ENCODE data around the gene ADAM15. TPM values are rescaled to one million over a fixed set of nuclear protein-coding genes. Genes with fewer than 3 reads are reported as not detected.
A peak's percentile ranks its signal among the peaks of the same experiment; 100 is the strongest.

Gene ADAM15
- polyA plus RNA-seq, 3 donors: 44.5 to 202 (median 74.3) TPM

DNA sequence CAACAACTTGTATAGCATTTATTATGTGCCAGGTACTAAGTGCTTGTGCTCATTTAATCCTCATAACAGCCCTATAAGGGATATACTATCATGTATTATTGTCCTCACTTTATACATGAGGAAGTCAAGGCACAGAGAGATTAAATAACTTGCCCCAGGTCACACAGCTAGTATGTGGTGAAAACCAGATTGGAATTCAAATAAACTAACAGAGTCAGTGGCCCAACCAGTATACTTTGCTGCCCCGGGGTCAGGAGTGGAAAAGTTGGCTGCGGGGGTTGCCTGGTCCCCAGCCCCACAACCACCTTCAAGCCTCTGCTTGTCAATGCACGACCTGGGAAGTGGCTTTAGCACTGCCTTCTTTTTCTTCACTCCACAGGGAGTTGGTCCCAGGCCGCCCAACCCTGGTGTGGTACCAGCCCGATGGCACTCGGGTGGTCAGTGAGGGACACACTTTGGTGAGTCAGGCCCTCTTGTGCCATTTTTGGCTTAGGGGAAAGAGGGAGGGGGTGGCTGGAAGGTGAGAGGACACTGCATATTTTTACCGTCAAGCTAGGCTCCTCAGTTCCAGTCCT is 2.5 kb downstream of the ADAM15 start:
- Histone ChIP-seq H4K20me1 (ENCODE audit: insufficient read depth, low read length) (peaks cover 62% of the 10 kb centered on the region), H3K79me2 (ENCODE audit: insufficient read depth, low read length) (peaks cover 25% of the 10 kb centered on the region), H2AFZ (ENCODE audit: insufficient read depth, low read depth, low read length, poor library complexity, severe bottlenecking) (no peak overlapping the region), H3K4me1 (ENCODE audit: control insufficient read depth in 1 of 2, insufficient read depth in 2 of 2, low read length in 2 of 2) (peaks cover 28 to 42% of the 10 kb centered on the region in 2 donors), H3K9ac (ENCODE audit: insufficient read depth, low read length, poor library complexity, severe bottlenecking) (peak overlapping the region; percentile 30), H3K27me3 (ENCODE audit: control insufficient read depth in 2 of 2, insufficient read depth in 2 of 2, low read length in 2 of 2) (no peaks in the 10 kb centered on the region), H3K4me2 (replicated peaks; ENCODE audit: extremely low read depth, low read length, poor library complexity, severe bottlenecking) (peak overlapping the region; percentile 100), H3K36me3 (replicated peaks in 1 of 2; ENCODE audit: control insufficient read depth in 1 of 2, insufficient read depth in 2 of 2, low read length in 2 of 2) (peaks cover 49 to 50% of the 10 kb centered on the region in 2 donors), H3K4me3 (replicated peaks in 1 of 3; ENCODE audit: low read depth in 2 of 3, low read length in 3 of 3) (peak overlapping the region in 1 of 3 experiments; percentile 96), H3K27ac (ENCODE audit: low read depth in 1 of 2, low read length in 2 of 2) (peak overlapping the region in 1 of 2 donors; percentile 47), H3K9me3 (replicated peaks in 1 of 2; ENCODE audit: control insufficient read depth in 1 of 2, insufficient read depth in 1 of 2, low read length in 2 of 2) (no peaks in the 10 kb centered on the region)
- Mint-ChIP-seq H3K27ac (peak overlapping the region in 1 of 7 donors; percentile 54), H3K4me3 (no peak overlapping the region), H3K36me3 (peaks cover 45 to 47% of the 10 kb centered on the region in 2 donors), H3K4me1 (peaks cover 26% of the 10 kb centered on the region), H3K27me3 (ENCODE audit: low read depth in 3 of 3) (peaks cover 0 to 2% (median 0%) of the 10 kb centered on the region in 3 donors), H3K9me3 (no peaks in the 10 kb centered on the region)
- WGBS (ENCODE audit: insufficient coverage): 95% methylated on average over 7 of the region's 7 CpGs
- TF ChIP-seq, protein P1, sequence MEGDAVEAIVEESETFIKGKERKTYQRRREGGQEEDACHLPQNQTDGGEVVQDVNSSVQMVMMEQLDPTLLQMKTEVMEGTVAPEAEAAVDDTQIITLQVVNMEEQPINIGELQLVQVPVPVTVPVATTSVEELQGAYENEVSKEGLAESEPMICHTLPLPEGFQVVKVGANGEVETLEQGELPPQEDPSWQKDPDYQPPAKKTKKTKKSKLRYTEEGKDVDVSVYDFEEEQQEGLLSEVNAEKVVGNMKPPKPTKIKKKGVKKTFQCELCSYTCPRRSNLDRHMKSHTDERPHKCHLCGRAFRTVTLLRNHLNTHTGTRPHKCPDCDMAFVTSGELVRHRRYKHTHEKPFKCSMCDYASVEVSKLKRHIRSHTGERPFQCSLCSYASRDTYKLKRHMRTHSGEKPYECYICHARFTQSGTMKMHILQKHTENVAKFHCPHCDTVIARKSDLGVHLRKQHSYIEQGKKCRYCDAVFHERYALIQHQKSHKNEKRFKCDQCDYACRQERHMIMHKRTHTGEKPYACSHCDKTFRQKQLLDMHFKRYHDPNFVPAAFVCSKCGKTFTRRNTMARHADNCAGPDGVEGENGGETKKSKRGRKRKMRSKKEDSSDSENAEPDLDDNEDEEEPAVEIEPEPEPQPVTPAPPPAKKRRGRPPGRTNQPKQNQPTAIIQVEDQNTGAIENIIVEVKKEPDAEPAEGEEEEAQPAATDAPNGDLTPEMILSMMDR (IDR thresholded peaks at IDR 0.05): no peak
- no peak for DNase-seq
- intact Hi-C loops (cut with micrococcal nuclease): loop anchor here (5.0 kb wide), 3 partner anchors 34 to 51 kb away; partner anchors contain the start of gene ZBTB7B (in 1 of the 2)

DNA sequence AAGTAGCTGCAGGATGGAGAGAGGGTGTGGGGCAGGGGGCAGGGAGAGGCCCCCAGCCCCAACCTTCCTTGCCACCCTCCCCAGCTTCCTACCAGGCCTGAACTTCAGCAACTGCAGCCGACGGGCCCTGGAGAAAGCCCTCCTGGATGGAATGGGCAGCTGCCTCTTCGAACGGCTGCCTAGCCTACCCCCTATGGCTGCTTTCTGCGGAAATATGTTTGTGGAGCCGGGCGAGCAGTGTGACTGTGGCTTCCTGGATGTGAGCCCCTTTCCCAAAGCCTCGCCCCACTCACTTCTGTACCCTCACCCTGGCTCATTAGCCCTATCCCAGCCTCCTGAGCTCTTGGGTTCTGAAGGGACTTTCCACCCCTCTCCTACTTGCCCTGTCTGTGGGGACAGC is 6.0 kb downstream of the ADAM15 start:
- TF ChIP-seq, protein P1 (IDR thresholded peaks at IDR 0.05): no peak
- peaks cover 0 to 2% (median 0%) of the 10 kb centered on the region in 3 donors for H3K27me3 Mint-ChIP-seq (ENCODE audit: low read depth in 3 of 3)
- peaks cover 63 to 72% of the 10 kb centered on the region in 2 donors for H3K36me3 Mint-ChIP-seq
- Histone ChIP-seq H3K27me3 (ENCODE audit: control insufficient read depth in 2 of 2, insufficient read depth in 2 of 2, low read length in 2 of 2) (no peaks in the 10 kb centered on the region), H3K9ac (ENCODE audit: insufficient read depth, low read length, poor library complexity, severe bottlenecking) (no peak overlapping the region), H3K79me2 (ENCODE audit: insufficient read depth, low read length) (peaks cover 25% of the 10 kb centered on the region), H3K36me3 (replicated peaks in 1 of 2; ENCODE audit: control insufficient read depth in 1 of 2, insufficient read depth in 2 of 2, low read length in 2 of 2) (peaks cover 71 to 78% of the 10 kb centered on the region in 2 donors), H3K9me3 (replicated peaks in 1 of 2; ENCODE audit: control insufficient read depth in 1 of 2, insufficient read depth in 1 of 2, low read length in 2 of 2) (no peaks in the 10 kb centered on the region), H3K4me3 (replicated peaks in 1 of 3; ENCODE audit: low read depth in 2 of 3, low read length in 3 of 3) (no peak overlapping the region), H4K20me1 (ENCODE audit: insufficient read depth, low read length) (peaks cover 83% of the 10 kb centered on the region), H3K4me1 (ENCODE audit: control insufficient read depth in 1 of 2, insufficient read depth in 2 of 2, low read length in 2 of 2) (peaks cover 16 to 28% of the 10 kb centered on the region in 2 donors), H3K4me2 (replicated peaks; ENCODE audit: extremely low read depth, low read length, poor library complexity, severe bottlenecking) (no peak overlapping the region), H3K27ac (ENCODE audit: low read depth in 1 of 2, low read length in 2 of 2) (no peak overlapping the region), H2AFZ (ENCODE audit: insufficient read depth, low read depth, low read length, poor library complexity, severe bottlenecking) (no peak overlapping the region)
- peaks cover 26% of the 10 kb centered on the region for H3K4me1 Mint-ChIP-seq
- no peaks in the 10 kb centered on the region for H3K9me3 Mint-ChIP-seq
- no peak for DNase-seq
- 95% methylated on average over 8 of the region's 8 CpGs for WGBS (ENCODE audit: insufficient coverage)
- intact Hi-C loops (cut with micrococcal nuclease): no loop called here
- no peak overlapping the region for H3K4me3 Mint-ChIP-seq
- no peak overlapping the region for H3K27ac Mint-ChIP-seq

Data from CD14-positive monocyte (primary cell).